HUES6 (cell line): Measurements from ENCODE around the gene APLF.

Source experiments
- H3K27ac ChIP-seq: 2 replicates; pipeline ENCODE4 v1.7.0; 2013; ENCODE audit warnings: low read depth, mild to moderate bottlenecking, low read length, inconsistent platforms
- H3K27me3 ChIP-seq: 2 replicates; pipeline ENCODE4 v1.6.1; 2013; ENCODE audit warnings: low read length; ENCODE audit not compliant: control insufficient read depth, insufficient read depth
- H3K36me3 ChIP-seq: 2 replicates; pipeline ENCODE4 v1.6.1; 2013; ENCODE audit warnings: low read length; ENCODE audit not compliant: control insufficient read depth, insufficient read depth
- H3K4me1 ChIP-seq: 2 replicates; pipeline ENCODE4 v1.6.1; 2013; ENCODE audit warnings: low read length; ENCODE audit not compliant: control insufficient read depth, insufficient read depth
- H3K4me3 ChIP-seq: 2 replicates; pipeline ENCODE4 v1.5.1; 2013; ENCODE audit warnings: low read depth, low read length
- H3K9ac ChIP-seq: one replicate; pipeline ENCODE4 v1.6.1; 2013; ENCODE audit warnings: mild to moderate bottlenecking, low read length
- H3K9me3 ChIP-seq: 2 replicates; pipeline ENCODE4 v1.6.1; 2013; ENCODE audit warnings: low read depth, low read length; ENCODE audit not compliant: control insufficient read depth, insufficient read depth

The APLF gene

GRCh38 chr2:68467077-68467960 lies at the start of gene APLF, which contains the start of gene FBXO48:
TSS of gene APLF (plus strand) at chr2:68467585. CDS start at chr2:68467732, 147 bp downstream.
TSS of gene FBXO48 (minus strand) at chr2:68467294. CDS start at chr2:68465145, 2,149 bp downstream.
- H3K36me3 ChIP-seq = no peaks in the 10 kb centered on the region
- no peaks in the 10 kb centered on the region for H3K9me3 ChIP-seq
- H3K27ac ChIP-seq = peak within 1 kb of the TSS; percentile 95
- H3K9ac ChIP-seq = peak within 1 kb of the TSS; percentile 91
- no peaks in the 10 kb centered on the region for H3K27me3 ChIP-seq
- peak within 1 kb of the TSS; percentile 86 for H3K4me3 ChIP-seq
- peaks cover 15% of the 10 kb centered on the region for H3K4me1 ChIP-seq

- peaks cover 3% of the 10 kb centered on the region; the same call in 1 of the 2 replicates for H3K27me3 ChIP-seq
- H3K36me3 ChIP-seq = no peaks in the 10 kb centered on the region
- no peak overlapping the region for H3K27ac ChIP-seq
- no peak overlapping the region for H3K4me3 ChIP-seq
- peaks cover 14% of the 10 kb centered on the region for H3K4me1 ChIP-seq
- no peak overlapping the region for H3K9ac ChIP-seq
- H3K9me3 ChIP-seq = no peaks in the 10 kb centered on the region
These were observed 49.5 kb upstream of the APLF start for GRCh38 chr2:68417926-68418325.

- Histone ChIP-seq H3K4me3 (no peak overlapping the region), H3K27me3 (peaks cover 3% of the 10 kb centered on the region; the same call in 1 of the 2 replicates), H3K9ac (no peak overlapping the region), H3K9me3 (no peaks in the 10 kb centered on the region), H3K4me1 (peaks cover 14% of the 10 kb centered on the region), H3K27ac (no peak overlapping the region), H3K36me3 (no peaks in the 10 kb centered on the region)
These were observed 49.0 kb upstream of the APLF start for GRCh38 chr2:68418419-68418818.

- Histone ChIP-seq H3K4me3 (no peak overlapping the region), H3K27ac (no peak overlapping the region), H3K27me3 (peaks cover 3% of the 10 kb centered on the region; the same call in 1 of the 2 replicates), H3K9me3 (no peaks in the 10 kb centered on the region), H3K4me1 (peaks cover 14% of the 10 kb centered on the region), H3K36me3 (no peaks in the 10 kb centered on the region), H3K9ac (no peak overlapping the region)
These were observed 48.5 kb upstream of the APLF start for GRCh38 chr2:68418855-68419254.

- Histone ChIP-seq H3K4me1 (peaks cover 9% of the 10 kb centered on the region; the same call in 1 of the 2 replicates), H3K9ac (no peak overlapping the region), H3K4me3 (no peak overlapping the region), H3K9me3 (no peaks in the 10 kb centered on the region), H3K27me3 (peaks cover 3% of the 10 kb centered on the region; the same call in 1 of the 2 replicates), H3K36me3 (no peaks in the 10 kb centered on the region), H3K27ac (no peak overlapping the region)
These were observed 47.0 kb upstream of the APLF start for GRCh38 chr2:68420254-68420910.

GRCh38 chr2:68423966-68424650 lies 43.3 kb upstream of the APLF start:
- peaks cover 2% of the 10 kb centered on the region; the same call in 1 of the 2 replicates for H3K4me1 ChIP-seq
- H3K4me3 ChIP-seq = no peak overlapping the region
- H3K9me3 ChIP-seq = no peaks in the 10 kb centered on the region
- H3K27ac ChIP-seq = no peak overlapping the region
- H3K36me3 ChIP-seq = no peaks in the 10 kb centered on the region
- H3K9ac ChIP-seq = no peak overlapping the region
- H3K27me3 ChIP-seq = peaks cover 3% of the 10 kb centered on the region; the same call in 1 of the 2 replicates

- H3K4me3 ChIP-seq = no peak overlapping the region
- H3K9ac ChIP-seq = no peak overlapping the region
- H3K36me3 ChIP-seq = no peaks in the 10 kb centered on the region
- no peaks in the 10 kb centered on the region for H3K4me1 ChIP-seq
- no peak overlapping the region for H3K27ac ChIP-seq
- no peaks in the 10 kb centered on the region for H3K9me3 ChIP-seq
- peaks cover 3% of the 10 kb centered on the region; the same call in 1 of the 2 replicates for H3K27me3 ChIP-seq
These were observed 41.9 kb upstream of the APLF start for GRCh38 chr2:68425503-68425902.

- no peak overlapping the region for H3K9ac ChIP-seq
- no peak overlapping the region for H3K4me3 ChIP-seq
- H3K9me3 ChIP-seq = no peaks in the 10 kb centered on the region
- H3K27ac ChIP-seq = no peak overlapping the region
- H3K4me1 ChIP-seq = no peaks in the 10 kb centered on the region
- peaks cover 3% of the 10 kb centered on the region; the same call in 1 of the 2 replicates for H3K27me3 ChIP-seq
- no peaks in the 10 kb centered on the region for H3K36me3 ChIP-seq
These were observed 40.9 kb upstream of the APLF start for GRCh38 chr2:68426446-68426845.

- Histone ChIP-seq H3K9me3 (no peaks in the 10 kb centered on the region), H3K36me3 (no peaks in the 10 kb centered on the region), H3K4me1 (no peaks in the 10 kb centered on the region), H3K4me3 (no peak overlapping the region), H3K9ac (no peak overlapping the region), H3K27me3 (no peaks in the 10 kb centered on the region), H3K27ac (no peak overlapping the region)
These were observed 40.4 kb upstream of the APLF start for GRCh38 chr2:68426848-68427579.

- Histone ChIP-seq H3K27me3 (no peaks in the 10 kb centered on the region), H3K9me3 (no peaks in the 10 kb centered on the region; the same call in 1 of the 2 replicates), H3K9ac (no peak overlapping the region), H3K27ac (no peak overlapping the region), H3K4me1 (no peaks in the 10 kb centered on the region), H3K4me3 (no peak overlapping the region), H3K36me3 (no peaks in the 10 kb centered on the region)
These were observed 39.3 kb upstream of the APLF start for GRCh38 chr2:68428126-68428525.
